ENCODE measurements around the gene CORO2B.

DNA sequence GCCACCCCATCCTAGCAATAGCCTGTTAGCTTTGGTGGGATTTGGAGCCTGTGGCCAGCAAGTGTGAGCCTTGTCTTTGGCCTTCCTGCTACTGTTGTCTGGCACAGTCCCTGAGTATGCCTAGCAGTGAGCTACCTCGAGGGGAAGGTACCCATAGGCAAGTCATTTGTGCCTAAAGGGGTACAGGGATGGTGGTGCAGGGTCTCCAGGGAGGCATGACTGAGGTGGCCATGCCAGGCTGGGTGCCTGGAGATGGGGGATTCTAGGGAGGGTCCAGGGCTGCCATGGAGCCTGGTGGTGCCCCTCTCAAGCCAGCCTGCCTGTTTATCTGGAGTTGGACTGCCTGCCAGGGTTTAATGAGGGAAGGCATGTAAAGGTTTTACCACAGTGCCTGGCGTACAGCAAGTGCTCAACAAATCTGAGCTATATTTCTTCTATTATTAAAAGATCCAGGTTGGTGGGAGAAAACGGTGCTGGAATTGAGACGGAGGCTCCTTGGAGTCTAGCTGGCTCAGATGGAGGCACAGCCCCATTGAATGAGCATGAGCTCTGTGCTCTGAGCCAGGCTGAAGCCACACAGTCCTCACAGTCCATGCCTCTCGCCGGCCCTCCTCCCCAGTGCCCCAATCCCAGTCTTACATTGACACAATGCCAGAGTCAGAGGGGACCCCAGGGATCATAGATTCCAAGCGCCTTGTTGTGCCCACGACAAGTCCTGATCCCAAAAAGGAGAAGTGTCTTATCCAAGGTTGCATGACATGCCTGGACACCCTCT, 76.2 kb downstream of the CORO2B start:
- TF ChIP-seq EZH2 (IDR thresholded peaks at IDR 0.05; ENCODE audit: low read depth, unreplicated experiment) (no peak), STAT1 (IDR thresholded peaks at IDR 0.05; ENCODE audit: unreplicated experiment) (no peak)
- TF ChIP-seq, protein P1, sequence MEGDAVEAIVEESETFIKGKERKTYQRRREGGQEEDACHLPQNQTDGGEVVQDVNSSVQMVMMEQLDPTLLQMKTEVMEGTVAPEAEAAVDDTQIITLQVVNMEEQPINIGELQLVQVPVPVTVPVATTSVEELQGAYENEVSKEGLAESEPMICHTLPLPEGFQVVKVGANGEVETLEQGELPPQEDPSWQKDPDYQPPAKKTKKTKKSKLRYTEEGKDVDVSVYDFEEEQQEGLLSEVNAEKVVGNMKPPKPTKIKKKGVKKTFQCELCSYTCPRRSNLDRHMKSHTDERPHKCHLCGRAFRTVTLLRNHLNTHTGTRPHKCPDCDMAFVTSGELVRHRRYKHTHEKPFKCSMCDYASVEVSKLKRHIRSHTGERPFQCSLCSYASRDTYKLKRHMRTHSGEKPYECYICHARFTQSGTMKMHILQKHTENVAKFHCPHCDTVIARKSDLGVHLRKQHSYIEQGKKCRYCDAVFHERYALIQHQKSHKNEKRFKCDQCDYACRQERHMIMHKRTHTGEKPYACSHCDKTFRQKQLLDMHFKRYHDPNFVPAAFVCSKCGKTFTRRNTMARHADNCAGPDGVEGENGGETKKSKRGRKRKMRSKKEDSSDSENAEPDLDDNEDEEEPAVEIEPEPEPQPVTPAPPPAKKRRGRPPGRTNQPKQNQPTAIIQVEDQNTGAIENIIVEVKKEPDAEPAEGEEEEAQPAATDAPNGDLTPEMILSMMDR (conservative IDR thresholded peaks at IDR 0.05; ENCODE audit: low read depth in 2 of 2): no peak

Measured in GM23338 (cell line).